HL-60 (cell line): ENCODE results near the gene OS9.

Source experiments
- DNase-seq, 2 experiments: peaks; one replicate each; pipeline ENCODE4 v3.0.0-alpha.2; 2010 to 2020; ENCODE audit warnings: low read depth in 1 of 2, low spot score in 1 of 2
- H3K27ac ChIP-seq: fragments of 250-450 bp; sonication (Bioruptor Pico); replicated peaks from 2 replicates; pipeline ENCODE4 v1.5.1; 2020; ENCODE audit warnings: mild to moderate bottlenecking, moderate library complexity
- H3K27me3 ChIP-seq: fragments of 250-450 bp; sonication (Bioruptor Pico); 2 replicates; pipeline ENCODE4 v1.5.1; 2021; ENCODE audit warnings: mild to moderate bottlenecking, moderate library complexity; ENCODE audit not compliant: insufficient read depth, poor library complexity, severe bottlenecking
- H3K4me3 ChIP-seq: replicated peaks from 2 replicates; pipeline ENCODE4 v1.5.1; 2011; ENCODE audit warnings: mild to moderate bottlenecking, control low read depth, low read length; ENCODE audit not compliant: insufficient read depth
- CTCF ChIP-seq: IDR thresholded peaks from one replicate; pipeline ENCODE4 v1.5.1; 2011; ENCODE audit warnings: low read length, control low read depth, inconsistent platforms; ENCODE audit not compliant: insufficient read depth
- GABPA ChIP-seq: IDR thresholded peaks from 2 replicates; pipeline ENCODE4 v1.6.1; 2012; ENCODE audit warnings: low read depth
- POLR2AphosphoS5 ChIP-seq: IDR thresholded peaks from 2 replicates; pipeline ENCODE4 v1.6.1; 2012; ENCODE audit warnings: low read depth
- REST ChIP-seq: IDR thresholded peaks from 2 replicates; pipeline ENCODE4 v1.6.1; 2012; ENCODE audit warnings: low read depth; ENCODE audit not compliant: insufficient replicate concordance
- SPI1 ChIP-seq: IDR thresholded peaks from 2 replicates; pipeline ENCODE4 v1.6.1; 2012; ENCODE audit warnings: low read depth, mild to moderate bottlenecking, borderline replicate concordance

Gene OS9

GRCh38 chr12:57736741-57737466 lies 43.0 kb downstream of the OS9 start:
- TF ChIP-seq SPI1 (no peak), REST (no peak), CTCF (no peak), GABPA (no peak), POLR2AphosphoS5 (no peak)
- no peaks in the 10 kb centered on the region for H3K27me3 ChIP-seq
- no peak overlapping the region for H3K4me3 ChIP-seq
- DNase-seq, result no peak
- H3K27ac ChIP-seq, result no peak overlapping the region

GRCh38 chr12:57737467-57738460 lies 43.8 kb downstream of the OS9 start:
- no peaks in the 10 kb centered on the region for H3K27me3 ChIP-seq
- H3K4me3 ChIP-seq, result no peak overlapping the region
- DNase-seq, result no peak
- no peak overlapping the region for H3K27ac ChIP-seq
- TF ChIP-seq GABPA, result no peak
- no peak for TF ChIP-seq SPI1
- no peak for TF ChIP-seq REST
- no peak for TF ChIP-seq CTCF
- TF ChIP-seq POLR2AphosphoS5, result no peak

- no peak within 1 kb of the TSS for H3K27ac ChIP-seq
- TF ChIP-seq SPI1 (no peak), REST (no peak), CTCF (no peak), POLR2AphosphoS5 (no peak), GABPA (no peak)
- H3K4me3 ChIP-seq, result no peak within 1 kb of the TSS
- no peak for DNase-seq
- no peaks in the 10 kb centered on the region for H3K27me3 ChIP-seq
Observed at GRCh38 chr12:57738661-57739237, 44.8 kb downstream of the OS9 start, which contains the start of gene AGAP2. TSS of gene AGAP2 (minus strand) at chr12:57738742. CDS start at chr12:57738246, 496 bp downstream.
